ENCODE measurements around the gene CFAP161. TPM values are rescaled to one million over a fixed set of nuclear protein-coding genes. Genes with fewer than 3 reads are reported as not detected.
"Not testable (repeated sequence)": the region's sequence is repeated elsewhere in the genome, so short reads cannot be mapped to it uniquely, and the experiment has no call there.

CFAP161 gene
- total RNA-seq, 3 donors from 2014 or later = not detected

DNA sequence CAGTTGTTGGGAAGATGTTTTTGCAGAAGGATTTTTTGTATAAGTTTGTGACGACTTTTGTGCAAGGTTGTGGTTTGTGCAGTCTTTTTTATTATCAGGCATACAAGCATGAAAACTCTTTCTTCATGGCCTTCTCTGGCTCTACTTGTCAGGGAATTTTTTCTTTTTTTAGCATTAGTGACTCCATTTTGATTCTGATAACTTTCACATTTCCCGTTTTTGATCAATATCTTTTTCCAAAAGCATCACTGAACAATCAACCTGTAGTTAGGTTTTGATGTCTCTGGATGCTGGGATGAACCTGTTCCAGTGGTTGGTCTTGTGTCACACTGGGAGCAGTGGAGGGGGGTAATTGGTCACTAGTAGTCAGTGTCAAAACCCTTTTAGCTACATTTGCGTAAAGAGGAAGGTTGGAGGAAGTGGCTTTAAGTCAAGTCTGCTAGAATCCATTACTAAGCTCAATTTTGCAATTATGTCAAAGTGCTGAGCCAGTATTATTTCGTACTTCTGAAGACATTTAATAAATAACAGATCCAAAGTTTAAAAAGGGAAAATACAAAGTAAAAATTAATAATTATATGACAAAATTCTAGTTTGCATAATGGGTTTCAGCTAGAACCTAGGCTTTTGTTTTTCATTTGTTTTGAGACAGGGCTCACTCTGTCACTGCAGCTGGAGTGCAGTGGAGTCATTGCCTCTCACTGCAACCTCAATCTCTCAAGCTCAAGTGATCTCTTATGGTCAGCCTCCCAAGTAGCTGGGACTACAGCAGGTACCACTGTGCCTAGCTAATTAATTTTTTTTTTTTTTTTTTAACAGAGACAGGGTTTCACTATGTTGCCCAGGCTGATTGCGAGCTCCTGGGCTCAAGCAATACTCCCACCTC lies 18.8 kb upstream of the CFAP161 start:
- DNase-seq (no peak), ATAC-seq (no peak)
- no peaks in the 10 kb centered on the region for H3K4me1 Mint-ChIP-seq (ENCODE audit: low read depth)
- no peaks in the 10 kb centered on the region for H3K9me3 Mint-ChIP-seq
- peaks cover 41% of the 10 kb centered on the region for H3K27me3 Mint-ChIP-seq (ENCODE audit: low read depth)
- H3K4me3 Mint-ChIP-seq = no peak overlapping the region
- no peaks in the 10 kb centered on the region for H3K36me3 Mint-ChIP-seq (ENCODE audit: insufficient read depth)

- Mint-ChIP-seq H3K36me3 (ENCODE audit: insufficient read depth) (no peaks in the 10 kb centered on the region), H3K4me3 (no peak overlapping the region), H3K27me3 (ENCODE audit: low read depth) (peaks cover 40% of the 10 kb centered on the region), H3K9me3 (no peaks in the 10 kb centered on the region), H3K4me1 (ENCODE audit: low read depth) (no peaks in the 10 kb centered on the region)
- ATAC-seq = no peak
- DNase-seq = no peak
Observed at GRCh38 chr15:81117136-81117535, 16.9 kb upstream of the CFAP161 start.

DNA sequence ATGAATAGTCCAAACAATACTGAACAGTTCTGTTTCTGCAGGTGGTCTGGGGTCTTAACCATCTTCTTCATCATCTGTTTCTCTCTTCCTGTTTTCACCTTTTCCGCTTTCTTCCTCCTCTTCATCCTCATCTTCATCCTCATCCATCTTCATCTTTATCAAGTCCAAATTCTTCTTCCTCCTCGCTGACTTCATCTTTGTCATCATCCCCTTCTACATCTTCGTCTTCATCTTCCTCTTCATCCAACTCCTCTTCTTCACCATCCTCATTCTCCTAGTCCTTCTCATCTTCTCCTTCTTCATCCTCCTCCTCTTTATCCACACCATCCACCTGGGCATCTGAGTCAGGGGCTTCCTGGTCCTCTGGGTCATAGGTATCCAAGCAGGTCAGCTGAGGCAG lies 16.5 kb upstream of the CFAP161 start:
- Mint-ChIP-seq H3K36me3 (ENCODE audit: insufficient read depth) (no peaks in the 10 kb centered on the region), H3K27me3 (ENCODE audit: low read depth) (peaks cover 41% of the 10 kb centered on the region), H3K9me3 (no peaks in the 10 kb centered on the region), H3K4me3 (no peak overlapping the region), H3K4me1 (ENCODE audit: low read depth) (no peaks in the 10 kb centered on the region)
- DNase-seq (no peak), ATAC-seq (no peak)

- ATAC-seq (no peak), DNase-seq (no peak)
- Mint-ChIP-seq H3K27me3 (ENCODE audit: low read depth) (peaks cover 48% of the 10 kb centered on the region), H3K36me3 (ENCODE audit: insufficient read depth) (no peaks in the 10 kb centered on the region), H3K4me1 (ENCODE audit: low read depth) (no peaks in the 10 kb centered on the region), H3K9me3 (no peaks in the 10 kb centered on the region), H3K4me3 (no peak overlapping the region)
Observed at GRCh38 chr15:81118361-81118760, 15.7 kb upstream of the CFAP161 start.

- no peak overlapping the region for H3K4me3 Mint-ChIP-seq
- H3K9me3 Mint-ChIP-seq = no peaks in the 10 kb centered on the region
- no peaks in the 10 kb centered on the region for H3K4me1 Mint-ChIP-seq (ENCODE audit: low read depth)
- DNase-seq (no peak), ATAC-seq (no peak)
- H3K36me3 Mint-ChIP-seq (ENCODE audit: insufficient read depth) = no peaks in the 10 kb centered on the region
- H3K27me3 Mint-ChIP-seq (ENCODE audit: low read depth) = peaks cover 52% of the 10 kb centered on the region
Observed at GRCh38 chr15:81120069-81120468, 14.0 kb upstream of the CFAP161 start.

GRCh38 chr15:81126892-81127291 lies 7.2 kb upstream of the CFAP161 start:
- ATAC-seq (no peak), DNase-seq (no peak)
- H3K36me3 Mint-ChIP-seq (ENCODE audit: insufficient read depth) = no peaks in the 10 kb centered on the region
- no peaks in the 10 kb centered on the region for H3K4me1 Mint-ChIP-seq (ENCODE audit: low read depth)
- no peaks in the 10 kb centered on the region for H3K9me3 Mint-ChIP-seq
- no peak overlapping the region for H3K4me3 Mint-ChIP-seq
- peaks cover 46% of the 10 kb centered on the region for H3K27me3 Mint-ChIP-seq (ENCODE audit: low read depth)

DNA sequence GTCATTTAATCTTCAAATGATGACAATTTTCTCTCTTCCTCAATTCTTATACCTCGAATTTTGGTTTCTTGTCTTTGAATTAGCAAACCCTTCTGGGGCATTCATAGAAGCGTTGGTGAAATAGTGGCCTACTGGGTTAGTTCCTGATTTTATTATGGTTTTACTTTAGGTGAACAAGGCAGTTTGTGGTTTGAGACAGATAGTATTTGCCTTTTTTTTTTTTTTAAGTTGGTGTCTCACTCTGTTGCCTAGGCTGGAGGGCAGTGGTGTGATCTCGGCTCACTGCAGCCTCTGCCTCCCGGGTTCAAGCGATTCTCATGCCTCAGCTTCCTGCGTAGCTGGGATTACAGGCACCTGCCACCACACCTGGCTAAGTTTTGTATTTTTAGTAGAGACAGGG lies 7.4 kb downstream of the CFAP161 start:
- H3K4me1 Mint-ChIP-seq (ENCODE audit: low read depth); H3K36me3 Mint-ChIP-seq (ENCODE audit: insufficient read depth); ATAC-seq; DNase-seq; H3K4me3 Mint-ChIP-seq; H3K9me3 Mint-ChIP-seq: not testable (repeated sequence)
- peaks cover 16% of the 10 kb centered on the region for H3K27me3 Mint-ChIP-seq (ENCODE audit: low read depth)

DNA sequence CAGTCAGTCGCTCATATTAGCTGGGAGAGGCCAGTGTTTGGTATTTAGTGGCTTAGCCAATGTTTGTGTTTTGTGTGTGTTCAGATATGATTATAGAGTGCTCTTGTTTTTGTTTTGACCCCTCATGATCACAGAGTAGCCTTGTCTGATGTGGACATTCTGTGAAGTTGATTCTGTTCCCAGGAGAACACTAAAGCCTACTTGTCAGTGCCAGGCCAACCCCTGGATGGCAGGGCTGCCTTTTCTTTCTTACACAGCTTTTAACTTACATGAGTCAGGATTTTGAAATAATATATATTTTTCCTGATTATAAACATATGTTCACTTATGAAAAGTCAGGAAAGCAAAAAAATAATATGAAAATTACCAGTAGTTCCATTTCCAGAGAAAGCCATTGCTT lies 11.9 kb downstream of the CFAP161 start:
- no peak overlapping the region for H3K4me3 Mint-ChIP-seq
- no peak for DNase-seq
- no peaks in the 10 kb centered on the region for H3K9me3 Mint-ChIP-seq
- H3K4me1 Mint-ChIP-seq (ENCODE audit: low read depth) = no peaks in the 10 kb centered on the region
- H3K36me3 Mint-ChIP-seq (ENCODE audit: insufficient read depth) = no peaks in the 10 kb centered on the region
- no peak for ATAC-seq
- peaks cover 6% of the 10 kb centered on the region for H3K27me3 Mint-ChIP-seq (ENCODE audit: low read depth)

DNA sequence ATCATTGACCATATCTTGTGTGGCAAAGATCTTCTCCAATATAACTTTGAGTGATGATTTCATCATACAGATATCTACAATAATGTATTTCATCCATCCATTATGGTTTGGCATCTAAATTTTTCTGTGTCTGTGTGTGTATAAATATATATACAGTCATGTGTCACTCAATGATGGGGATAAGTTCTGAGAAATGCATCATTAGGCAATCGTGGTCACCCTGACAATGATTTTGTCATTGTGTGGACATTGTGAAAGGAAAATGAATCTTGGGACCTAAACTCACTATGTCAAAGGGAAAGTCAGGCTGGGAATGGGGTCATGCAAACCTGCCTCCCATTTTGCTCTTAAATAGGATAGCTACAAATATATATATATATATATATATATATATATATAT lies 12.4 kb downstream of the CFAP161 start:
- H3K36me3 Mint-ChIP-seq (ENCODE audit: insufficient read depth) = no peaks in the 10 kb centered on the region
- DNase-seq (no peak), ATAC-seq (no peak)
- no peaks in the 10 kb centered on the region for H3K4me1 Mint-ChIP-seq (ENCODE audit: low read depth)
- no peaks in the 10 kb centered on the region for H3K9me3 Mint-ChIP-seq
- no peak overlapping the region for H3K4me3 Mint-ChIP-seq
- H3K27me3 Mint-ChIP-seq (ENCODE audit: low read depth) = peaks cover 6% of the 10 kb centered on the region

DNA sequence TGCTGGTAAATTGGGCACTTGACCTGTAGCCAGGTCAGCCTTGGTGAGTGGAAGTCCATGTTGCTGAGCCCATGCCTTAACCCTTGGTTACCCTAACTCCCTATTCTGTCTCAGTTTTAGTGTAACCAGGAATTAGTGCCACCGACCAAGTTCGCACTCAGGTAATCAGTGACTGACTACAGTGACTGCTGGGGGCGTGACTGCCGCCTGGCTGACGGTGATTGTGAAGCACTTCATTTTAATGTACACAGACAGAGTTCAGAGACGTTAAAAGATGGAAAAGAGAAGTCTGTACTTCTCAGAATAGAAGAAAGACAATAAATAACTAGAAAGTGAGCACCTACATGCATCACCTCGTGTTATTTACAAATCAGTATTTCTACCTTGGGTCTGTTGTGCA lies 17.3 kb downstream of the CFAP161 start:
- DNase-seq (no peak), ATAC-seq (no peak)
- no peaks in the 10 kb centered on the region for H3K9me3 Mint-ChIP-seq
- H3K27me3 Mint-ChIP-seq (ENCODE audit: low read depth) = no peaks in the 10 kb centered on the region
- no peak overlapping the region for H3K4me3 Mint-ChIP-seq
- no peaks in the 10 kb centered on the region for H3K4me1 Mint-ChIP-seq (ENCODE audit: low read depth)
- H3K36me3 Mint-ChIP-seq (ENCODE audit: insufficient read depth) = no peaks in the 10 kb centered on the region

GRCh38 chr15:81152339-81152738 lies 18.3 kb downstream of the CFAP161 start:
- no peak for DNase-seq
- Mint-ChIP-seq H3K4me3 (no peak overlapping the region), H3K4me1 (ENCODE audit: low read depth) (no peaks in the 10 kb centered on the region), H3K36me3 (ENCODE audit: insufficient read depth) (no peaks in the 10 kb centered on the region), H3K27me3 (ENCODE audit: low read depth) (no peaks in the 10 kb centered on the region), H3K9me3 (no peaks in the 10 kb centered on the region)
- no peak for ATAC-seq

DNA sequence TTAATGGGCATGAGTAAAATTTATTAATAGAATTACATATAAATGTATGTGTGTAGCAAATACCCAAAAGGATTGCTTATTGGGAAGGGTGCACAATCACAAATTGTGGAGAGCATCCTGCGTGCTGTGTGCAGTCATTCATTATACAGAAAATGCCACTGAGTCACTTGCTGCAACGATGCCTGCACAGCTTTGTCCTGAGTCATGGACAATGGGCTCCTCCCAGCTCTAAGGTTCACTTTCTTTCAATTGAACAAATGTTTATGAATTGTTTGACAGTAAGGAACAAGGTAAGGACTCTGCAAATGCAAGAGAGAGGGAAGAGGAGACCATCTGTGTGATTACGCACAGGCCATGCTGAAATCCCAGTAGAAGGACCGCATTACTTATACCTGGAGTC lies 18.7 kb downstream of the CFAP161 start:
- Mint-ChIP-seq H3K4me3 (no peak overlapping the region), H3K27me3 (ENCODE audit: low read depth) (no peaks in the 10 kb centered on the region), H3K9me3 (no peaks in the 10 kb centered on the region), H3K4me1 (ENCODE audit: low read depth) (no peaks in the 10 kb centered on the region), H3K36me3 (ENCODE audit: insufficient read depth) (no peaks in the 10 kb centered on the region)
- DNase-seq (no peak), ATAC-seq (no peak)

GRCh38 chr15:81155375-81156218 lies 21.5 kb downstream of the CFAP161 start:
- no peaks in the 10 kb centered on the region for H3K27me3 Mint-ChIP-seq (ENCODE audit: low read depth)
- no peaks in the 10 kb centered on the region for H3K36me3 Mint-ChIP-seq (ENCODE audit: insufficient read depth)
- H3K9me3 Mint-ChIP-seq = no peaks in the 10 kb centered on the region
- ATAC-seq (no peak), DNase-seq (no peak)
- no peak overlapping the region for H3K4me3 Mint-ChIP-seq
- H3K4me1 Mint-ChIP-seq (ENCODE audit: low read depth) = peaks cover under 1% of the 10 kb centered on the region

DNA sequence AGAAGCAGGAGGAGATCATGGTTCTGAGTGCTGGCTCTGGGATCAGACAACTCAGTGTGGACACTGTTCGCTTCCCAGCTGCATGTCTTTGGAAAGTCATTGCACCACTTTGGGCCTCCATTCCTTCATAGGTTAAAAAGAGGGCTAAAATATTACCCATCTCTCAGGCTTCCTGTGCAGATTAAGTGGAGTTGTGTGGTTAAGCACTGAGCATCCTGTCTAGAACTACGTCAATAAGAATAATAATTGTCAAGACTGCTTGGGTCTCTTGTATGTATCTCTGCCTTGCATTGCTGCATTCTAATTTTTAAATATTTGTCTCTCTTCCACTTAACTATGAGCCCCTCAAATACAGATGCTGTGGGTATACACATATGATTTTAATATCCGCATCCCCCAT lies 22.3 kb downstream of the CFAP161 start:
- no peak for DNase-seq
- Mint-ChIP-seq H3K27me3 (ENCODE audit: low read depth) (no peaks in the 10 kb centered on the region), H3K36me3 (ENCODE audit: insufficient read depth) (no peaks in the 10 kb centered on the region), H3K4me3 (no peak overlapping the region), H3K9me3 (no peaks in the 10 kb centered on the region), H3K4me1 (ENCODE audit: low read depth) (peaks cover 8% of the 10 kb centered on the region)
- ATAC-seq = no peak
